ENCODE results near the gene PAPOLA.

DNA sequence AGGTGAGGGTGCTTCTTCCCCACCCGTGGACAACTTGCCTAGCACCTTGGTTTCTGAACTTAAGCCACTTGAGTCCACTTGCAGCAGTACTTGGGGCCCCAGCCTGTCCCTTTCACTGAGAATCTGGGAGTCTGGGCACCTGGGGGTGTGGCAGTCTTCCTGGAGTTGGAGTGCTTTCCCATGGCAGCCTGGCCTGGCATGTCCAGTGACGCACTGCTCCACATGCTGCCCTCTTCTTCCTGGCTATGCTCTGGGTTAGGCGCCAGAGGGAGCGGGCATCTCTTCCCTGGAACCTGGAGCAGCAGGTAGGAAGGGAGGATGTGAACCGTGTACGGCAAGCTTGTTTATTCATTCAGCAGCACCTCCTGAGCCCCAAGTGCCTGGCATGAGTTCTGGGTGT, 76.4 kb downstream of the PAPOLA start:
- TF ChIP-seq, protein P1, sequence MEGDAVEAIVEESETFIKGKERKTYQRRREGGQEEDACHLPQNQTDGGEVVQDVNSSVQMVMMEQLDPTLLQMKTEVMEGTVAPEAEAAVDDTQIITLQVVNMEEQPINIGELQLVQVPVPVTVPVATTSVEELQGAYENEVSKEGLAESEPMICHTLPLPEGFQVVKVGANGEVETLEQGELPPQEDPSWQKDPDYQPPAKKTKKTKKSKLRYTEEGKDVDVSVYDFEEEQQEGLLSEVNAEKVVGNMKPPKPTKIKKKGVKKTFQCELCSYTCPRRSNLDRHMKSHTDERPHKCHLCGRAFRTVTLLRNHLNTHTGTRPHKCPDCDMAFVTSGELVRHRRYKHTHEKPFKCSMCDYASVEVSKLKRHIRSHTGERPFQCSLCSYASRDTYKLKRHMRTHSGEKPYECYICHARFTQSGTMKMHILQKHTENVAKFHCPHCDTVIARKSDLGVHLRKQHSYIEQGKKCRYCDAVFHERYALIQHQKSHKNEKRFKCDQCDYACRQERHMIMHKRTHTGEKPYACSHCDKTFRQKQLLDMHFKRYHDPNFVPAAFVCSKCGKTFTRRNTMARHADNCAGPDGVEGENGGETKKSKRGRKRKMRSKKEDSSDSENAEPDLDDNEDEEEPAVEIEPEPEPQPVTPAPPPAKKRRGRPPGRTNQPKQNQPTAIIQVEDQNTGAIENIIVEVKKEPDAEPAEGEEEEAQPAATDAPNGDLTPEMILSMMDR (tag by site-specific recombination; IDR thresholded peaks at IDR 0.05), result no peak
- TF ChIP-seq MYNN (tag by site-specific recombination; IDR thresholded peaks at IDR 0.05; ENCODE audit: borderline replicate concordance) (no peak), ZNF747 (tag by site-specific recombination; IDR thresholded peaks at IDR 0.05) (no peak), MZF1 (tag by site-specific recombination; IDR thresholded peaks at IDR 0.05; ENCODE audit: borderline replicate concordance) (no peak), ZEB2 (tag by site-specific recombination; IDR thresholded peaks at IDR 0.05) (no peak), ZNF146 (tag by site-specific recombination; IDR thresholded peaks at IDR 0.05) (no peak)
- TF ChIP-seq, protein P2, sequence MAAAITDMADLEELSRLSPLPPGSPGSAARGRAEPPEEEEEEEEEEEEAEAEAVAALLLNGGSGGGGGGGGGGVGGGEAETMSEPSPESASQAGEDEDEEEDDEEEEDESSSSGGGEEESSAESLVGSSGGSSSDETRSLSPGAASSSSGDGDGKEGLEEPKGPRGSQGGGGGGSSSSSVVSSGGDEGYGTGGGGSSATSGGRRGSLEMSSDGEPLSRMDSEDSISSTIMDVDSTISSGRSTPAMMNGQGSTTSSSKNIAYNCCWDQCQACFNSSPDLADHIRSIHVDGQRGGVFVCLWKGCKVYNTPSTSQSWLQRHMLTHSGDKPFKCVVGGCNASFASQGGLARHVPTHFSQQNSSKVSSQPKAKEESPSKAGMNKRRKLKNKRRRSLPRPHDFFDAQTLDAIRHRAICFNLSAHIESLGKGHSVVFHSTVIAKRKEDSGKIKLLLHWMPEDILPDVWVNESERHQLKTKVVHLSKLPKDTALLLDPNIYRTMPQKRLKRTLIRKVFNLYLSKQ (tag by site-specific recombination; IDR thresholded peaks at IDR 0.05; ENCODE audit: borderline replicate concordance), result no peak
- TF ChIP-seq, protein P3, sequence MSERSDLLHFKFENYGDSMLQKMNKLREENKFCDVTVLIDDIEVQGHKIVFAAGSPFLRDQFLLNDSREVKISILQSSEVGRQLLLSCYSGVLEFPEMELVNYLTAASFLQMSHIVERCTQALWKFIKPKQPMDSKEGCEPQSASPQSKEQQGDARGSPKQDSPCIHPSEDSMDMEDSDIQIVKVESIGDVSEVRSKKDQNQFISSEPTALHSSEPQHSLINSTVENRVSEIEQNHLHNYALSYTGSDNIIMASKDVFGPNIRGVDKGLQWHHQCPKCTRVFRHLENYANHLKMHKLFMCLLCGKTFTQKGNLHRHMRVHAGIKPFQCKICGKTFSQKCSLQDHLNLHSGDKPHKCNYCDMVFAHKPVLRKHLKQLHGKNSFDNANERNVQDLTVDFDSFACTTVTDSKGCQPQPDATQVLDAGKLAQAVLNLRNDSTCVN (tag by site-specific recombination; optimal IDR thresholded peaks at IDR 0.05), result no peak
- TF ChIP-seq, protein P4, sequence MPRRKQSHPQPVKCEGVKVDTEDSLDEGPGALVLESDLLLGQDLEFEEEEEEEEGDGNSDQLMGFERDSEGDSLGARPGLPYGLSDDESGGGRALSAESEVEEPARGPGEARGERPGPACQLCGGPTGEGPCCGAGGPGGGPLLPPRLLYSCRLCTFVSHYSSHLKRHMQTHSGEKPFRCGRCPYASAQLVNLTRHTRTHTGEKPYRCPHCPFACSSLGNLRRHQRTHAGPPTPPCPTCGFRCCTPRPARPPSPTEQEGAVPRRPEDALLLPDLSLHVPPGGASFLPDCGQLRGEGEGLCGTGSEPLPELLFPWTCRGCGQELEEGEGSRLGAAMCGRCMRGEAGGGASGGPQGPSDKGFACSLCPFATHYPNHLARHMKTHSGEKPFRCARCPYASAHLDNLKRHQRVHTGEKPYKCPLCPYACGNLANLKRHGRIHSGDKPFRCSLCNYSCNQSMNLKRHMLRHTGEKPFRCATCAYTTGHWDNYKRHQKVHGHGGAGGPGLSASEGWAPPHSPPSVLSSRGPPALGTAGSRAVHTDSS (tag by site-specific recombination; IDR thresholded peaks at IDR 0.05), result no peak

Data from HEK293 (cell line).